Activated naive CD8-positive, alpha-beta T cell treated with anti-CD3 and anti-CD28 coated beads, Interleukin-2, amount 10 ng/mL, durations not matched to agents 7 days and 5 days (primary cell): ENCODE measurements around the gene RTN4RL2. TPM values are rescaled to one million over a fixed set of nuclear protein-coding genes. Genes with fewer than 3 reads are reported as not detected.

Experiments used
- ATAC-seq: fragments of 150-1000 bp; cut with Tn5 transposase; one replicate; pipeline ENCODE4 v1.10.0; 2021; ENCODE audit warnings: low read depth, moderate library complexity
- POLR2A ChIA-PET: fragments of 350-600 bp; sonication (Branson Sonifier 250); formaldehyde crosslinking; loops from one replicate; lab custom pipeline; 2021; ENCODE audit warnings: antibody characterized with exemption; lab: Charles Lee
- DNase-seq: peaks from one replicate; pipeline ENCODE4 v3.0.0; 2021
- H3K27ac Mint-ChIP-seq: one replicate; pipeline ENCODE4 v1.8.0; 2022; ENCODE audit warnings: mild to moderate bottlenecking, mixed read lengths
- H3K27me3 Mint-ChIP-seq: one replicate; pipeline ENCODE4 v1.8.0; 2022; ENCODE audit warnings: mild to moderate bottlenecking, moderate library complexity, mixed read lengths
- H3K36me3 Mint-ChIP-seq: one replicate; pipeline ENCODE4 v1.8.0; 2021; ENCODE audit warnings: mild to moderate bottlenecking, mixed read lengths
- H3K4me1 Mint-ChIP-seq: one replicate; pipeline ENCODE4 v1.8.0; 2021; ENCODE audit warnings: mixed read lengths
- H3K4me3 Mint-ChIP-seq: one replicate; pipeline ENCODE4 v1.8.0; 2022; ENCODE audit warnings: mild to moderate bottlenecking, moderate library complexity, mixed read lengths
- H3K9me3 Mint-ChIP-seq: one replicate; pipeline ENCODE4 v1.8.0; 2021; ENCODE audit warnings: mixed read lengths
- total RNA-seq, 2 experiments: library from RNA; stranded (reverse); gene quantifications; one replicate each; pipeline ENCODE4 v1.2.3, GENCODE V29; 2021

The RTN4RL2 gene
- total RNA-seq, 2 experiments from 2014 or later, result 0.96 to 1.6 TPM

GRCh38 chr11:57473285-57473841, 13.0 kb downstream of the RTN4RL2 start:
- peaks cover 16% of the 10 kb centered on the region for H3K27me3 Mint-ChIP-seq
- POLR2A ChIA-PET, result interaction anchor here (1.5 kb wide), 1 partner anchor 10 kb away, joined by 6 read pairs; no protein-coding TSS in a partner anchor
- no peaks in the 10 kb centered on the region for H3K9me3 Mint-ChIP-seq
- H3K27ac Mint-ChIP-seq, result peak overlapping the region; percentile 72
- peak overlapping the region; percentile 18 for H3K4me3 Mint-ChIP-seq
- peaks cover 30% of the 10 kb centered on the region for H3K4me1 Mint-ChIP-seq
- H3K36me3 Mint-ChIP-seq, result no peaks in the 10 kb centered on the region
- no peak for DNase-seq
- ATAC-seq, result no peak

- Mint-ChIP-seq H3K27me3 (peaks cover 15% of the 10 kb centered on the region), H3K9me3 (no peaks in the 10 kb centered on the region), H3K4me1 (peaks cover 30% of the 10 kb centered on the region), H3K27ac (peak overlapping the region; percentile 72), H3K4me3 (peak overlapping the region; percentile 65), H3K36me3 (no peaks in the 10 kb centered on the region)
- ATAC-seq (peak; percentile 92), DNase-seq (peak; percentile 69)
- POLR2A ChIA-PET, result interaction anchor here (0.7 to 1.6 kb wide), 8 partner anchors 11 to 148 kb away, joined by 3 to 8 read pairs (median 4); partner anchors contain the start of genes SLC43A1 and TIMM10
Measured at GRCh38 chr11:57474017-57474802, 13.9 kb downstream of the RTN4RL2 start.

- DNase-seq, result no peak
- H3K27ac Mint-ChIP-seq, result peak overlapping the region; percentile 72
- ATAC-seq, result no peak
Measured at GRCh38 chr11:57474803-57475115, 14.4 kb downstream of the RTN4RL2 start.

DNA sequence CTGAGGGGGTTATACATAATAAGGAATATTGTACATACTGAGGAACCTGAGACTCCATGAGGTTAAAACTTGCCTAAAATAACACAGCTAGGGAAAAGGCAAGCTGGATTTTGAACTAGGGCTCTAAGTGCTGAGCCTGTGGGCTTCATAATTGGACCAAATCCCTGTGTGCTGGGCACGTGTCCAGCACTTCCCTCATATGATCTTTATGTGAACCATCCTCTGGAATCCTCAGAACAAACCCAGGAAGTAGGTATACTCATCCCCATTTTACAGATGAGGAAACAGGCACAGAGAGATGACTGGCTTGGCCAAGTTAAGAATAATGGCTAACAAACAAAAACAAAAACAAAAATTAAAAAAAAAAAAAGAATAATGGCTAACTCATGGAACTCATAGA, 14.9 kb downstream of the RTN4RL2 start:
- POLR2A ChIA-PET, result interaction anchor here (0.7 to 1.6 kb wide), 7 partner anchors 40 to 149 kb away, joined by 3 to 8 read pairs (median 4); partner anchors contain the start of genes SLC43A1 and TIMM10
- H3K4me3 Mint-ChIP-seq, result peak overlapping the region; percentile 44
- H3K36me3 Mint-ChIP-seq, result no peaks in the 10 kb centered on the region
- H3K9me3 Mint-ChIP-seq, result no peaks in the 10 kb centered on the region
- DNase-seq (no peak), ATAC-seq (no peak)
- H3K27me3 Mint-ChIP-seq, result peaks cover 20% of the 10 kb centered on the region
- H3K4me1 Mint-ChIP-seq, result peaks cover 32% of the 10 kb centered on the region
- H3K27ac Mint-ChIP-seq, result no peak overlapping the region

More at GRCh38 chr11:57474803-57475115, 14.4 kb downstream of the RTN4RL2 start:
- H3K36me3 Mint-ChIP-seq, result no peaks in the 10 kb centered on the region
- H3K27me3 Mint-ChIP-seq, result peaks cover 20% of the 10 kb centered on the region
- H3K4me1 Mint-ChIP-seq, result peaks cover 30% of the 10 kb centered on the region
- peak overlapping the region; percentile 44 for H3K4me3 Mint-ChIP-seq
- POLR2A ChIA-PET, result interaction anchor here (0.7 to 1.6 kb wide), 7 partner anchors 40 to 149 kb away, joined by 3 to 8 read pairs (median 4); partner anchors contain the start of genes SLC43A1 and TIMM10
- no peaks in the 10 kb centered on the region for H3K9me3 Mint-ChIP-seq

DNA sequence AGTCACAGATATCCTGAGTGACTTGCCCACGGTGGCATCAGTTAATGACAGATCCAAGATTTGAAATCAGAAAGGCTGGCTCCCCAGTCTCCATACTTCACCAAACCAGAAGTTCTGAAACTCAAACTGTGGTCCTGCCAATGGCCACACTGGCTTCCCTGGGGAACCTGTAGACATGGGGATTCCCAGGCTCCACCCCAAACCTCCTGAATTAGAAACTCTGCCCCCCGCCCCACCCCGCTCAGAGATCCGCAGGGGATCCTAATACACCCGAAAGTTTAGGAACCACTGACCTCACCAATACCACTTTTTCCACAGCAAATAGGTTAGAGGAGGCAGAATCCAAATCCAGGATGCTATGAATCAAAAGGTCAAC, 15.3 kb downstream of the RTN4RL2 start:
- POLR2A ChIA-PET, result interaction anchor here (1.6 kb wide), 1 partner anchor 39 kb away, joined by 4 read pairs; the partner anchor contains the start of gene SLC43A1
- Mint-ChIP-seq H3K36me3 (no peaks in the 10 kb centered on the region), H3K4me1 (peaks cover 32% of the 10 kb centered on the region), H3K27ac (peak overlapping the region; percentile 76), H3K9me3 (no peaks in the 10 kb centered on the region), H3K27me3 (peaks cover 20% of the 10 kb centered on the region), H3K4me3 (peak overlapping the region; percentile 72)
- DNase-seq (no peak), ATAC-seq (no peak)

DNA sequence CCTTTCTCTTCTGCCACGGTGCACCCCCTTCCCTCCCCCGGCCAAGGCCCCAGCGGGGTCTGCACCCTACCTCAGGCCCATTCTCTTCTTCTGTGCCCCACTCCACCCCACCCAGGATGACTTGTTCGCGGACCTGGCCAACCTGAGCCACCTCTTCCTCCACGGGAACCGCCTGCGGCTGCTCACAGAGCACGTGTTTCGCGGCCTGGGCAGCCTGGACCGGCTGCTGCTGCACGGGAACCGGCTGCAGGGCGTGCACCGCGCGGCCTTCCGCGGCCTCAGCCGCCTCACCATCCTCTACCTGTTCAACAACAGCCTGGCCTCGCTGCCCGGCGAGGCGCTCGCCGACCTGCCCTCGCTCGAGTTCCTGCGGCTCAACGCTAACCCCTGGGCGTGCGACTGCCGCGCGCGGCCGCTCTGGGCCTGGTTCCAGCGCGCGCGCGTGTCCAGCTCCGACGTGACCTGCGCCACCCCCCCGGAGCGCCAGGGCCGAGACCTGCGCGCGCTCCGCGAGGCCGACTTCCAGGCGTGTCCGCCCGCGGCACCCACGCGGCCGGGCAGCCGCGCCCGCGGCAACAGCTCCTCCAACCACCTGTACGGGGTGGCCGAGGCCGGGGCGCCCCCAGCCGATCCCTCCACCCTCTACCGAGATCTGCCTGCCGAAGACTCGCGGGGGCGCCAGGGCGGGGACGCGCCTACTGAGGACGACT, 15.9 kb downstream of the RTN4RL2 start:
- peaks cover 32% of the 10 kb centered on the region for H3K4me1 Mint-ChIP-seq
- peak overlapping the region; percentile 72 for H3K4me3 Mint-ChIP-seq
- no peaks in the 10 kb centered on the region for H3K9me3 Mint-ChIP-seq
- peaks cover 25% of the 10 kb centered on the region for H3K27me3 Mint-ChIP-seq
- DNase-seq (peak; percentile 66), ATAC-seq (peak; percentile 6)
- no peaks in the 10 kb centered on the region for H3K36me3 Mint-ChIP-seq
- POLR2A ChIA-PET, result interaction anchor here (0.6 kb wide), 1 partner anchor 38 kb away, joined by 3 read pairs; no protein-coding TSS in a partner anchor
- H3K27ac Mint-ChIP-seq, result peak overlapping the region; percentile 76

DNA sequence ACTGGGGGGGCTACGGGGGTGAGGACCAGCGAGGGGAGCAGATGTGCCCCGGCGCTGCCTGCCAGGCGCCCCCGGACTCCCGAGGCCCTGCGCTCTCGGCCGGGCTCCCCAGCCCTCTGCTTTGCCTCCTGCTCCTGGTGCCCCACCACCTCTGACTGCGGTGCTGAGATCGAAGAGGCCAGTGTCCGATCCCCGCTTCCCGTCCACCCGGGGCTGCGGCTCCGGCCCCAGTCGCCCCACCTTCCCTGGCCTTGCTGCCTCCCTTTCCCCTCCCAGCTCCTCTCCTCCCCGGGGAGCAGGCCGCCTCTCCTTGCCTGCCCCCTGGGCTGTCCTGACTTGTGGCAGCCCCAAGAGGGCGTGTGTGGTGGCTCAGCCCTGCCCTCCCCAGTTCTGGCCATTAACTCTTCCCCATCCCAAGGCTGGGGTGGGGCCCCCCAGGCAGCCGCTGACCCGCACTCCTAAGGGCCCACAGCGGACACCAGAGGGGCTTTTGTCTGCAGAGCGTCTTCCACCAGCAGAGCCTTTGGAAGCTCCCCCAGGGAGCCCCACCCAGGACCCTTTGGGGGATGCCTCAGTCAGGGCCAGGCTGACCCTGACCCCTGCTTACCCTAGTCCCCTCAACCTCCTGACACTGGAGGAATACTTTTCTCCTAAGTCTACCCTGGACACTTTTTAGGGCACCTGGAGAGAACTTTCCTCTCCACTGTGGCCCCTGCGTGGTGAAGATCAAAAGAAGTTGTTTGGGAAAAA, 16.6 kb downstream of the RTN4RL2 start:
- peak; percentile 32 for ATAC-seq
- Mint-ChIP-seq H3K27ac (peak overlapping the region; percentile 49), H3K36me3 (no peaks in the 10 kb centered on the region), H3K9me3 (no peaks in the 10 kb centered on the region), H3K27me3 (peaks cover 32% of the 10 kb centered on the region), H3K4me3 (peak overlapping the region; percentile 72), H3K4me1 (peaks cover 34% of the 10 kb centered on the region)
- DNase-seq, result no peak
- POLR2A ChIA-PET, result interaction anchor here (0.6 kb wide), 1 partner anchor 38 kb away, joined by 3 read pairs; no protein-coding TSS in a partner anchor

DNA sequence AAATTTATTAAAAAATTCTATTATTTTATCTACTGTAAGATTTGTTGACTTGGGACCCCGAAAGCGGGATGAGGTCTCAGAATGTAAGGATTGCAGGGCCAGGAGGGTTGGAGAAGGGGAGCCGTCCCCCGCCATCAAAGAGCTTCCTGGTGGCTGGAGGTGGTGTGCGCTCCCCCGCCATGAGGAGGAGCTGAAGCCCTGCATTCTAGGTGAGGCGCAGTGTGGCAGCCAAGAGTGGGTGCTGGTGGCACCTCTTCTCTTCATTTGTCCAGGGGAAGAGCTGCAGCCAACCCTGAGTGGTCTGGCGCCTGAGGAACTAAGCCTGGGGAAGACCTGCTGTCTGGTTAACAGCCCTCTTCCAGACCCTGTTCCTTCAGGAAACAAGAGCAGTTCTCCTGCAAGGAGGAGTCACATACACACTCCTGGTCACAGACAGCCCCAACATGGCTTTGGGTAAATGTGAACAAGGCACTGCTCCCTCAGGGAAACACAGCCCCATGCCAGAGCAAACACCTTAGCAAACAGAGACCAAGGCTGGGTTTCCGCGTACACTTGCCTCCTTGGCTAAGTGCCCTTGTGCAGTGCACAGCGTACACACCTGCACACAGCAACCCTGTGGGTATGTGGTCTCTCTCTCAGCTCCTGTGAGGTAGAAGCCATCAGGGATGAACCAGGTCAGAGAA, 17.3 kb downstream of the RTN4RL2 start:
- H3K27me3 Mint-ChIP-seq, result peaks cover 35% of the 10 kb centered on the region
- H3K4me1 Mint-ChIP-seq, result peaks cover 34% of the 10 kb centered on the region
- ATAC-seq (no peak), DNase-seq (no peak)
- H3K27ac Mint-ChIP-seq, result no peak overlapping the region
- H3K4me3 Mint-ChIP-seq, result no peak overlapping the region
- H3K9me3 Mint-ChIP-seq, result no peaks in the 10 kb centered on the region
- POLR2A ChIA-PET, result interaction anchor here (0.8 to 1.3 kb wide), 2 partner anchors 20 to 52 kb away, joined by 3 to 8 read pairs; no protein-coding TSS in a partner anchor
- H3K36me3 Mint-ChIP-seq, result no peaks in the 10 kb centered on the region

DNA sequence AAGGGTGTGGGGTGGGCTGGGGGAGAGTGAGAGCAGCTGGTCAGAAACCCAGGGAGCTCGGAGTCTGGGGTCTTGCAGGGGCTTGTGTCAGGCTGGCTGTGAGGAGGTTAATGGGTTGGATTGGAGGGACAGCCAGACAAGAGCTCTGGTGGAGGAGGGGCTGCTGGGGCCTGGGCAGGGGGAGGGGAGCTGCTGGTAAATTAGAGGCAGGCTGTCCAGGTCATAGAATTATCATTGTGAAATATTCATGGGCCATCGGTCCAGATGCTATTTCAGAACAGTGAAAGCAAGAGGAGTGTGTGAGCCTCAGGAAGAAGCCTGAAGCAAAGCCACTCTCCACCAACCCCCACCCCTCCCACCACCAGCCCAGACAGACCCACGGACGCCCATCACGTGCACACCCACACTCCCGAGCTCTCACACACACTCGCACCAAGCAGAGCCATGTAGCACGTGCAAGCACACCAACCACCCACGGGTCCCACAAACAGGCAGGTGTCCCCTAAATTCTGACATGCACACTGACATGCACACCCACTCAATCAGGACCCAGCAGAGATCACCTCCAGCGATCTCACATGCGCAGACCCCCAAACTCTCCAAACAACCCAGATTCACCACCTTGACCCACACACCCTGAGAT, 18.8 kb downstream of the RTN4RL2 start:
- Mint-ChIP-seq H3K4me3 (no peak overlapping the region), H3K9me3 (no peaks in the 10 kb centered on the region), H3K27me3 (peaks cover 45% of the 10 kb centered on the region), H3K27ac (no peak overlapping the region), H3K4me1 (peaks cover 24% of the 10 kb centered on the region), H3K36me3 (no peaks in the 10 kb centered on the region)
- DNase-seq (no peak), ATAC-seq (no peak)
- POLR2A ChIA-PET, result interaction anchor here (0.6 kb wide), 1 partner anchor 9 kb away, joined by 4 read pairs; no protein-coding TSS in a partner anchor

- ATAC-seq (no peak), DNase-seq (no peak)
- no peaks in the 10 kb centered on the region for H3K36me3 Mint-ChIP-seq
- H3K4me1 Mint-ChIP-seq, result peaks cover 17% of the 10 kb centered on the region
- POLR2A ChIA-PET, result interaction anchor here (1.6 kb wide), 1 partner anchor 22 kb away, joined by 4 read pairs; no protein-coding TSS in a partner anchor
- no peaks in the 10 kb centered on the region for H3K9me3 Mint-ChIP-seq
- H3K4me3 Mint-ChIP-seq, result no peak overlapping the region
- peaks cover 45% of the 10 kb centered on the region for H3K27me3 Mint-ChIP-seq
- H3K27ac Mint-ChIP-seq, result no peak overlapping the region
Measured at GRCh38 chr11:57479911-57480310, 19.6 kb downstream of the RTN4RL2 start.

- no peak overlapping the region for H3K4me3 Mint-ChIP-seq
- POLR2A ChIA-PET, result interaction anchor here (1.6 kb wide), 1 partner anchor 23 kb away, joined by 4 read pairs; no protein-coding TSS in a partner anchor
- H3K27ac Mint-ChIP-seq, result no peak overlapping the region
Measured at GRCh38 chr11:57480409-57481137, 20.2 kb downstream of the RTN4RL2 start.

More at GRCh38 chr11:57480409-57481137, 20.2 kb downstream of the RTN4RL2 start:
- ATAC-seq, result peak; percentile 56
- peak; percentile 83 for DNase-seq
- H3K9me3 Mint-ChIP-seq, result no peaks in the 10 kb centered on the region
- peaks cover 12% of the 10 kb centered on the region for H3K4me1 Mint-ChIP-seq
- peaks cover 45% of the 10 kb centered on the region for H3K27me3 Mint-ChIP-seq
- H3K36me3 Mint-ChIP-seq, result peaks cover 2% of the 10 kb centered on the region
